Smooth muscle cell (in vitro differentiated cells): ENCODE results near the gene PLEK2. TPM values are rescaled to one million over a fixed set of nuclear protein-coding genes. Genes with fewer than 3 reads are reported as not detected.
"Not testable (repeated sequence)": the region's sequence is repeated elsewhere in the genome, so short reads cannot be mapped to it uniquely, and the experiment has no call there.

Experiments used
- DNase-seq: peaks from one replicate; lab custom pipeline; 2025; ENCODE audit not compliant: unreplicated experiment; lab: John Stamatoyannopoulos, UW
- H2AFZ ChIP-seq: fragments of 200-600 bp; sonication (generic); 2 replicates; pipeline ENCODE4 v1.6.0; 2016; ENCODE audit warnings: antibody characterized with exemption, low read depth, mild to moderate bottlenecking
- H3F3A ChIP-seq: fragments of 200-600 bp; sonication (generic); 2 replicates; pipeline ENCODE4 v1.6.0; 2017; ENCODE audit warnings: antibody characterized with exemption, low read depth
- H3K27ac ChIP-seq: fragments of 200-600 bp; sonication (generic); 2 replicates; pipeline ENCODE4 v1.5.1; 2016; ENCODE audit warnings: low read depth, mild to moderate bottlenecking
- H3K27me3 ChIP-seq: fragments of 200-600 bp; sonication (generic); 2 replicates; pipeline ENCODE4 v1.6.1; 2016; ENCODE audit warnings: low read depth, mild to moderate bottlenecking
- H3K36me3 ChIP-seq: fragments of 200-600 bp; sonication (generic); 2 replicates; pipeline ENCODE4 v1.5.1; 2016; ENCODE audit warnings: low read depth
- H3K4me1 ChIP-seq: fragments of 200-600 bp; sonication (generic); 2 replicates; pipeline ENCODE4 v1.5.1; 2016; ENCODE audit warnings: low read depth
- H3K4me2 ChIP-seq: fragments of 200-600 bp; sonication (generic); 2 replicates; pipeline ENCODE4 v1.6.0; 2016; ENCODE audit warnings: mild to moderate bottlenecking
- H3K4me3 ChIP-seq: fragments of 200-600 bp; sonication (generic); 2 replicates; pipeline ENCODE4 v1.5.1; 2016; ENCODE audit warnings: mild to moderate bottlenecking
- H3K79me2 ChIP-seq: fragments of 200-600 bp; sonication (generic); 2 replicates; pipeline ENCODE4 v1.6.0; 2016; ENCODE audit warnings: low read depth, mild to moderate bottlenecking
- H3K9ac ChIP-seq: fragments of 200-600 bp; sonication (generic); 2 replicates; pipeline ENCODE4 v1.6.0; 2016; ENCODE audit warnings: low read depth
- H3K9me3 ChIP-seq: fragments of 200-600 bp; sonication (generic); replicated peaks from 2 replicates; pipeline ENCODE4 v1.5.1; 2016; ENCODE audit warnings: low read depth
- H4K20me1 ChIP-seq: fragments of 200-600 bp; sonication (generic); 2 replicates; pipeline ENCODE4 v1.6.0; 2016; ENCODE audit warnings: low read depth
- CTCF ChIP-seq: fragments of 200-600 bp; sonication (generic); IDR thresholded peaks from 2 replicates; pipeline ENCODE4 v1.5.1; 2017; ENCODE audit warnings: borderline replicate concordance, mild to moderate bottlenecking, antibody characterized with exemption; ENCODE audit not compliant: insufficient read depth, poor library complexity, severe bottlenecking
- WGBS: methylation state at CpG from one replicate; pipeline ENCODE4 v1.1.7; 2016; ENCODE audit warnings: low lambda C conversion rate; 5-methylcytosine and 5-hydroxymethylcytosine counted together
- microRNA-seq: library from miRNA; unstranded; fragments of <30 nt; microRNA quantifications from one replicate; pipeline ENCODE4, GENCODE V29; 2016; ENCODE audit warnings: borderline number of aligned reads
- polyA plus RNA-seq: library from polyadenylated mRNA; unstranded; fragments of >200 nt; fragmentation: Nextera tagmentation; extraction: Ambion mirVana; gene quantifications from 2 replicates; pipeline ENCODE4 v1.2.1, GENCODE V29; 2016
- small RNA-seq: library from RNA; depleted of rRNA; stranded (forward); fragments of <200 nt; gene quantifications from one replicate; pipeline ENCODE3, GENCODE V24; 2014
- total RNA-seq: library from RNA; depleted of rRNA; stranded (reverse); fragments of >200 nt; gene quantifications from 2 replicates; pipeline ENCODE4 v1.2.3, GENCODE V29; 2014

Gene PLEK2
- total and polyA plus RNA-seq, 2 experiments from 2014 or later, result 1.6 to 3.1 TPM

- Histone ChIP-seq H4K20me1 (no peaks in the 10 kb centered on the region), H3F3A (peaks cover 6% of the 10 kb centered on the region), H3K4me3 (no peak overlapping the region), H3K27ac (no peak overlapping the region), H2AFZ (no peak overlapping the region), H3K4me1 (no peaks in the 10 kb centered on the region), H3K79me2 (peaks cover 3% of the 10 kb centered on the region), H3K9me3 (no peaks in the 10 kb centered on the region), H3K36me3 (peaks cover 24% of the 10 kb centered on the region), H3K4me2 (no peak overlapping the region), H3K9ac (no peak overlapping the region), H3K27me3 (no peaks in the 10 kb centered on the region)
- WGBS, result 96% methylated on average over 4 of the region's 4 CpGs
- DNase-seq, result no peak
- TF ChIP-seq CTCF, result no peak
Observed at GRCh38 chr14:67343601-67344230, 68.2 kb downstream of the PLEK2 start.

GRCh38 chr14:67341231-67341630, 70.7 kb downstream of the PLEK2 start:
- not testable (repeated sequence) for H3F3A ChIP-seq

More at GRCh38 chr14:67341231-67341630, 70.7 kb downstream of the PLEK2 start:
- not testable (repeated sequence) for H2AFZ ChIP-seq, DNase-seq, H3K27me3 ChIP-seq, H3K4me1 ChIP-seq, H3K9me3 ChIP-seq, H3K4me3 ChIP-seq, H4K20me1 ChIP-seq, H3K4me2 ChIP-seq, H3K79me2 ChIP-seq, H3K27ac ChIP-seq, H3K9ac ChIP-seq
- WGBS, result 94% methylated on average over 12 of the region's 31 CpGs
- H3K36me3 ChIP-seq, result peaks cover 34% of the 10 kb centered on the region

Small RNA genes lying within 50 kb of the gene (microRNA-seq; reads per million reads assigned to microRNA genes)
- not detected for gene MIR5694

Small RNA genes lying within 50 kb of the gene (small RNA-seq; reads per million reads assigned to genes)
- not detected for gene MIR5694
- not detected for gene RF00019

Other genes starting within 250 kb of the PLEK2 start
- gene GARIN2, start 222.7 kb downstream of the PLEK2 start, total RNA-seq, result not detected in 2 replicates
- not detected in 2 replicates for gene GARIN2, start 222.7 kb downstream of the PLEK2 start, polyA plus RNA-seq
- 26.4 and 29.2 TPM in 2 replicates for gene PALS1, start 170.7 kb downstream of the PLEK2 start, total RNA-seq
- gene PALS1, start 170.7 kb downstream of the PLEK2 start, polyA plus RNA-seq, result 4.6 and 7.0 TPM in 2 replicates
- gene ATP6V1D, start 52.4 kb downstream of the PLEK2 start, total RNA-seq, result 93.8 and 95.2 TPM in 2 replicates
- gene ATP6V1D, start 52.4 kb downstream of the PLEK2 start, polyA plus RNA-seq, result 119 and 122 TPM in 2 replicates
- gene EIF2S1, start 51.8 kb downstream of the PLEK2 start, total RNA-seq, result 93.9 and 121 TPM in 2 replicates
- gene EIF2S1, start 51.8 kb downstream of the PLEK2 start, polyA plus RNA-seq, result 126 and 133 TPM in 2 replicates
- 0.22 and 2.0 TPM in 2 replicates for gene TMEM229B, start 76.6 kb upstream of the PLEK2 start, total RNA-seq
- 0.49 TPM in 1 of 2 replicates, not detected in the other for gene TMEM229B, start 76.6 kb upstream of the PLEK2 start, polyA plus RNA-seq
- gene PLEKHH1, start 121.1 kb upstream of the PLEK2 start, total RNA-seq, result 2.6 and 12.1 TPM in 2 replicates
- gene PLEKHH1, start 121.1 kb upstream of the PLEK2 start, polyA plus RNA-seq, result 0.88 and 3.8 TPM in 2 replicates
- gene PIGH, start 188.1 kb upstream of the PLEK2 start, total RNA-seq, result 15.5 and 35.8 TPM in 2 replicates
- 20.6 and 23.7 TPM in 2 replicates for gene PIGH, start 188.1 kb upstream of the PLEK2 start, polyA plus RNA-seq
- gene ARG2, start 207.8 kb upstream of the PLEK2 start, total RNA-seq, result 11.3 and 13.4 TPM in 2 replicates
- 11.7 and 18.5 TPM in 2 replicates for gene ARG2, start 207.8 kb upstream of the PLEK2 start, polyA plus RNA-seq